Liver (tissue), 9 donors: ENCODE data around the gene SLC35F2. TPM values are rescaled to one million over a fixed set of nuclear protein-coding genes. Genes with fewer than 3 reads are reported as not detected.
"Not testable (repeated sequence)": the region's sequence is repeated elsewhere in the genome, so short reads cannot be mapped to it uniquely, and the experiment has no call there.

Experiments used
- DNase-seq: peaks from one replicate; pipeline ENCODE4 v3.0.0-alpha.2; 2017; ENCODE audit warnings: low spot score
- H3K27ac ChIP-seq, 2 donors: one replicate each; pipeline ENCODE4 v1.7.0; 2013; ENCODE audit warnings: inconsistent platforms in 2 of 2, low read length in 2 of 2, control low read depth in 1 of 2, low read depth in 1 of 2, mild to moderate bottlenecking in 1 of 2
- H3K27me3 ChIP-seq, 4 donors: one replicate each; pipeline versions ENCODE4 v1.6.1 to v1.7.0; 2013; ENCODE audit warnings: low read length in 3 of 4, inconsistent platforms in 1 of 4, mild to moderate bottlenecking in 1 of 4, moderate library complexity in 1 of 4; ENCODE audit not compliant: control insufficient read depth in 4 of 4, insufficient read depth in 4 of 4
- H3K36me3 ChIP-seq, 4 donors: one replicate each; pipeline versions ENCODE4 v1.6.1 to v1.7.0; 2013; ENCODE audit warnings: low read length in 3 of 4, mild to moderate bottlenecking in 3 of 4, low read depth in 1 of 4, moderate library complexity in 1 of 4; ENCODE audit not compliant: control insufficient read depth in 4 of 4, insufficient read depth in 3 of 4
- H3K4me1 ChIP-seq, 4 donors: one replicate each; pipeline versions ENCODE4 v1.6.1 to v1.7.0; 2013; ENCODE audit warnings: low read length in 3 of 4, mild to moderate bottlenecking in 3 of 4, moderate library complexity in 1 of 4; ENCODE audit not compliant: control insufficient read depth in 4 of 4, insufficient read depth in 4 of 4
- H3K4me3 ChIP-seq, 3 donors: one replicate each; pipeline versions ENCODE4 v1.6.1 to v1.7.0; 2013; ENCODE audit warnings: low read length in 3 of 3, control low read depth in 1 of 3, low read depth in 1 of 3, mild to moderate bottlenecking in 1 of 3
- H3K9ac ChIP-seq, 2 donors: one replicate each; pipeline ENCODE4 v1.7.0; 2013; ENCODE audit warnings: low read length in 2 of 2, mild to moderate bottlenecking in 2 of 2, moderate library complexity in 2 of 2, control low read depth in 1 of 2, low read depth in 1 of 2
- H3K9me3 ChIP-seq, 4 donors: one replicate each; pipeline versions ENCODE4 v1.6.1 to v1.7.0; 2013; ENCODE audit warnings: low read length in 3 of 4; ENCODE audit not compliant: control insufficient read depth in 4 of 4
- ATF3 ChIP-seq: IDR thresholded peaks from 2 replicates; pipeline ENCODE4 v1.6.1; 2016; ENCODE audit warnings: antibody characterized with exemption
- CTCF ChIP-seq: fragments of 150-350 bp; IDR thresholded peaks from 2 replicates; pipeline ENCODE4 v1.5.1; 2017; ENCODE audit warnings: improper control_type of control experiment, low read depth, low read length; ENCODE audit not compliant: missing input control
- EGR1 ChIP-seq, 2 donors: IDR thresholded peaks; 2 replicates each; pipeline ENCODE4 v1.6.1; 2016 to 2018; ENCODE audit warnings: antibody characterized with exemption in 2 of 2, low read depth in 2 of 2
- FOXA1 ChIP-seq: IDR thresholded peaks from 2 replicates; pipeline ENCODE4 v1.6.1; 2016; ENCODE audit warnings: antibody characterized with exemption
- FOXA2 ChIP-seq: IDR thresholded peaks from 2 replicates; pipeline ENCODE4 v1.6.1; 2016; ENCODE audit warnings: antibody characterized with exemption
- GABPA ChIP-seq, 2 donors: IDR thresholded peaks in 1 of 2; conservative IDR thresholded peaks in 1 of 2; 2 replicates each; pipeline ENCODE4 v1.6.1; 2016; ENCODE audit warnings: antibody characterized with exemption in 2 of 2, mild to moderate bottlenecking in 1 of 2, moderate library complexity in 1 of 2
- HNF4A ChIP-seq, 2 donors: conservative IDR thresholded peaks; 2 replicates each; pipeline ENCODE4 v1.6.1; 2016; ENCODE audit warnings: antibody characterized with exemption in 2 of 2, mild to moderate bottlenecking in 2 of 2
- HNF4G ChIP-seq: IDR thresholded peaks from 2 replicates; pipeline ENCODE4 v1.6.1; 2016; ENCODE audit warnings: antibody characterized with exemption
- JUND ChIP-seq, 2 donors: IDR thresholded peaks; 2 replicates each; pipeline ENCODE4 v1.6.1; 2016; ENCODE audit warnings: antibody characterized with exemption in 2 of 2
- MAX ChIP-seq: IDR thresholded peaks from 2 replicates; pipeline ENCODE4 v1.6.1; 2016; ENCODE audit warnings: antibody characterized with exemption
- NR2F2 ChIP-seq: IDR thresholded peaks from 2 replicates; pipeline ENCODE4 v1.6.1; 2016; ENCODE audit warnings: antibody characterized with exemption
- RAD21 ChIP-seq, 2 donors: IDR thresholded peaks; 2 replicates each; pipeline ENCODE4 v1.6.1; 2016; ENCODE audit warnings: antibody characterized with exemption in 2 of 2, mild to moderate bottlenecking in 2 of 2
- RXRA ChIP-seq, 2 donors: IDR thresholded peaks; 2 replicates each; pipeline ENCODE4 v1.6.1; 2017 to 2018; ENCODE audit warnings: antibody characterized with exemption in 2 of 2, mild to moderate bottlenecking in 1 of 2
- SP1 ChIP-seq: IDR thresholded peaks from 2 replicates; pipeline ENCODE4 v1.6.1; 2018; ENCODE audit warnings: antibody characterized with exemption, mild to moderate bottlenecking
- YY1 ChIP-seq: IDR thresholded peaks from 2 replicates; pipeline ENCODE4 v1.6.1; 2016; ENCODE audit warnings: antibody characterized with exemption, mild to moderate bottlenecking
- ZBTB33 ChIP-seq: IDR thresholded peaks from 2 replicates; pipeline ENCODE4 v1.6.1; 2016; ENCODE audit warnings: antibody characterized with exemption
- WGBS: extraction: QIAGEN DNeasy Blood & Tissue Kit; methylation state at CpG from one replicate; pipeline ENCODE4 v1.1.7; 2013; 5-methylcytosine and 5-hydroxymethylcytosine counted together
- polyA plus RNA-seq, 2 donors: library from polyadenylated mRNA; stranded (reverse) in 1 of 2; unstranded in 1 of 2; fragments of 200-250 nt in 1 of 2; fragments of >200 nt in 1 of 2; fragmentation: Nextera tagmentation in 1 of 2; extraction: Ambion mirVana in 1 of 2; gene quantifications; one replicate each; pipeline versions ENCODE4 v1.2.1 to v1.2.3, GENCODE V29; 2013 to 2015
- total RNA-seq, 2 donors: library from RNA; depleted of rRNA; stranded (reverse); fragments of >200 nt; gene quantifications; one replicate each; pipeline ENCODE4 v1.2.3, GENCODE V29; 2014
- donor health status: healthy.
- donor health status: healthy.
- donor health status: healthy.
- donor health status: healthy.
- donor health status: healthy.

Gene SLC35F2
- total and polyA plus RNA-seq, 4 donors = 0.14 to 1.4 (median 0.56) TPM

- WGBS = 36% methylated on average over 6 of the region's 6 CpGs
- Histone ChIP-seq H3K4me1 (peaks cover 0 to 3% (median 1%) of the 10 kb centered on the region in 4 donors), H3K36me3 (no peaks in the 10 kb centered on the region), H3K27ac (no peak overlapping the region), H3K9ac (no peak overlapping the region), H3K4me3 (no peak overlapping the region), H3K27me3 (peaks cover 0 to 3% (median 0%) of the 10 kb centered on the region in 4 donors), H3K9me3 (no peaks in the 10 kb centered on the region)
- TF ChIP-seq SP1 (no peak), ZBTB33 (no peak), RAD21 (IDR thresholded peaks at IDR 0.05) (no peak), HNF4A (conservative IDR thresholded peaks at IDR 0.05) (no peak), ATF3 (no peak), FOXA2 (no peak), JUND (IDR thresholded peaks at IDR 0.05) (no peak), MAX (no peak), HNF4G (no peak), RXRA (IDR thresholded peaks at IDR 0.05) (no peak), YY1 (no peak), EGR1 (IDR thresholded peaks at IDR 0.05; ENCODE audit: low read depth in 2 of 2) (no peak), GABPA (IDR thresholded peaks at IDR 0.05 in 1 of 2, conservative IDR thresholded peaks at IDR 0.05 in 1 of 2) (no peak), FOXA1 (no peak)
- DNase-seq = no peak
Measured at GRCh38 chr11:107834995-107835394, 23.6 kb downstream of the SLC35F2 start.

- not testable (repeated sequence) for H3K4me1 ChIP-seq, H3K27me3 ChIP-seq, H3K27ac ChIP-seq, H3K4me3 ChIP-seq, DNase-seq, H3K9me3 ChIP-seq, H3K36me3 ChIP-seq, H3K9ac ChIP-seq
- 53% methylated on average over 6 of the region's 6 CpGs for whole genome bisulfite sequencing
Measured at GRCh38 chr11:107833926-107834325, 24.7 kb downstream of the SLC35F2 start.

- no peak for DNase-seq
- TF ChIP-seq SP1 (peak; percentile 17), HNF4A (conservative IDR thresholded peaks at IDR 0.05) (no peak), NR2F2 (peak; percentile 22), RXRA (IDR thresholded peaks at IDR 0.05) (peak in 1 of 2 donors; percentile 19), HNF4G (no peak), CTCF (no peak), JUND (IDR thresholded peaks at IDR 0.05) (no peak), ATF3 (no peak), ZBTB33 (no peak)
- Histone ChIP-seq H3K4me3 (no peak overlapping the region), H3K4me1 (peaks cover 0 to 3% (median 1%) of the 10 kb centered on the region in 4 donors), H3K27ac (no peak overlapping the region), H3K9ac (no peak overlapping the region), H3K27me3 (peaks cover 0 to 3% (median 0%) of the 10 kb centered on the region in 4 donors), H3K36me3 (no peaks in the 10 kb centered on the region), H3K9me3 (no peaks in the 10 kb centered on the region)
- WGBS = 62% methylated on average over 5 of the region's 5 CpGs
Measured at GRCh38 chr11:107830915-107831540, 27.6 kb downstream of the SLC35F2 start.
